GM18502 (cell line): ENCODE results near the gene NEB.
"Not testable (repeated sequence)": the region's sequence is repeated elsewhere in the genome, so short reads cannot be mapped to it uniquely, and the experiment has no call there.

Experiments used
- ATAC-seq: cut with Tn5 transposase; IDR thresholded peaks from one replicate; pipeline ENCODE4 v1.9.1; 2021; ENCODE audit warnings: mild to moderate bottlenecking; ENCODE audit not compliant: unreplicated experiment, poor library complexity

Gene NEB

GRCh38 chr2:151655663-151656398 is 78.4 kb downstream of the NEB start:
- ATAC-seq, result no peak

DNA sequence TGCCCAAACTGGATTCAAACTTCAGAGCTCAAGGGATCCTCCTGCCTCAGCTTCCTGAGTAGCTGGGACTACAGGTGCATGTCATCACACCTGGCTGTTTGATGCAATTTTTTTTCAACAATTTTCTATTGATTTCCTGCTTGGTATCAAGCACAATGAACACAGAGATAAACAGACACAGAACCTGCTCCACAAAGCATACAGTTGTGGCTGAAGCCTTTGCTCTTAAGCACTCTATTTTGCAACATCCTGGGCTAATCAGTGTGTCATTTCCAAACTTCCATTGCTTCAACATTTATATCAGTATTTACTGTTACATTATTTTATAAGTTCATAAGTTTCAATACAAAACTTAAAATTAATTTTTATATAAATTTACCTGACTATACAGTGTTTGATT is 79.4 kb downstream of the NEB start:
- no peak for ATAC-seq

GRCh38 chr2:151654085-151654484 is 80.2 kb downstream of the NEB start:
- no peak for ATAC-seq

- no peak for ATAC-seq
Observed at GRCh38 chr2:151651274-151651673, 83.0 kb downstream of the NEB start.

DNA sequence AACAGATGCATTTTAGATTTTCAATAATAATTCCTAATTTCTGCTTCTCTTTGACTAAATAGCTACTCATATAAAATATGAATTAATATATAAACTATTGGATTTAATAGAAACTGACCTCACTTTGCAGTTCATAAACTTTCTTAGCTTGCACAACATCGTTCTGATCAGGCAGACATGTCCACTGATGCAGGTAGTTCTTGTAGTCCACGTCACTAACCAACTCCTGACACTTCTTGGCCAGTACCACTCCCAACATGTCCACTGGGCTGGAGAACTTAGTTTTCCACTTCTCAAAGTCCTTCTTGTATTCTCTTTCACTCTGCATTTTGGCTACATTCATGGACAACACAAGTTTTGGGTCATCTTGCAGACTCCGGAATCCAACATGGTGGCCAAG is 83.8 kb downstream of the NEB start:
- no peak for ATAC-seq

DNA sequence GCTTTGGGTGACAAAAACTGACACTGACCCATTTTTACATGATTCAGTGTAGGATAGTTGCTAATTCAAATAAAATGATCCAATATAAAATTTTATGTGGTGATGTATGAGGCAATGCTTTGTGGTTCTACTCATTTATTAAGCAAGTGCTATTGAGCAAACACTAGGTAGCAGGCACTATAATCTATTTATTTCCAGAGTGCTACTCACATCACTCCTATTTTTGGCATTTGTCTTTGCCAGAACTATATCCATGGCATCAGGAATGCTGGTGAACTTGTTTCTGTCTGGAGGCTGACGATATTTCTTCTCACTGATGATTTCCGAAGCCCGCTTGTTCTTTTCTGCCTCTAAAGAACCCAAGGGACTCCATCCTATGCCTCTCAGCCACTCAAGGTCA is 84.3 kb downstream of the NEB start:
- no peak for ATAC-seq

GRCh38 chr2:151649400-151649799 is 84.9 kb downstream of the NEB start:
- ATAC-seq, result no peak

DNA sequence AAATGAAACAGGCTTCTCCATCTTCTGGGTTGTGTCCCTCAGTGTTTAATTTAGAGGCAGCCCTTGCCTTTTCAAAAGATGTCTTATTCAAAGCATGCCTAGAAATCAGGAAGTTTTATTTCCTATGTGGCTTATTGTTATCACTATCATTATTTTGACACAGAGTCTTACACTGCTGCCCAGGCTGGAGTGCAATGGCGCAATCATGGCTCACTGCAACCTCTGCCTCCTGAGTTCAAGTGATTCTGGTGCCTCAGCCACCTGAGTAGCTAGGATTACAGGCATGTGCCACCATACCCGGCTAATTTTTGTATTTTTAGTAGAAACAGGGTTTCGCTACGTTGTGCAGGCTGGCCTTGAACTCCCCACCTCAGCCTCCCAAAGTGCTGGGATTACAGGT is 87.8 kb downstream of the NEB start:
- not testable (repeated sequence) for ATAC-seq

DNA sequence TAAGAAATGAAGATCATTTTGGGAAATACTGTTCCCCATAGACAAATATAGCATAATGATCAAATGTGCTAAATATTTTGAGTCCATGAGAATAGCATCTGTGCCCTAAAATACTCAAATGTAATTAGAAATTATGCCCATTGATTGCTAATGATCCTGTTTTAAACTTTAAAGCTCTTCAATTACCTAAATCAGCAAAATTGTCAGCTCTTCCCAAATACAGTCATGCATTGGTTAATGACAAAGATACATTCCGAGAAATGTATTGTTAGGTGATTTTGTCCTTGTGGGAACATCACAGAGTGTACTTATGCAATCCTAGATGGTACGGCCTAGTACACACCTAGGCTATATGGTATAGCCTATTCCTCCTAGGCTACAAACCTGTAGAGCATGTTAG is 89.7 kb downstream of the NEB start:
- no peak for ATAC-seq

DNA sequence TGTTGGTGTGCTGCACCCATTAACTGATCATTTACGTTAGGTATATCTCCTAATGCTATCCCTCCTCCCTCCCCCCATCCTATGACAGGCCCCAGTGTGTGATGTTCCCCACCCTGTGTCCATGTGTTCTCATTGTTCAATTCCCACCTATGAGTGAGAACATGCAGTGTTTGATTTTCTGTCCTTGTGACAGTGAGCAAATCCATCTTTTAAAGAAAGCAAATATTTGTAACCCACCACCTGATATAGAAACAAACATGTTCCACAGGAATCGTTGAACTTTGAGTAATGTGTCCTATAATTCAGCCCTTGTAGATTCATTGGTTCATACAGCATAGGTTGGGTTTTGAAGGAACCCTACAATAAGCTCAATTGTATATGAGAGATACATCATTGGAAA is 92.4 kb downstream of the NEB start:
- ATAC-seq, result not testable (repeated sequence)

DNA sequence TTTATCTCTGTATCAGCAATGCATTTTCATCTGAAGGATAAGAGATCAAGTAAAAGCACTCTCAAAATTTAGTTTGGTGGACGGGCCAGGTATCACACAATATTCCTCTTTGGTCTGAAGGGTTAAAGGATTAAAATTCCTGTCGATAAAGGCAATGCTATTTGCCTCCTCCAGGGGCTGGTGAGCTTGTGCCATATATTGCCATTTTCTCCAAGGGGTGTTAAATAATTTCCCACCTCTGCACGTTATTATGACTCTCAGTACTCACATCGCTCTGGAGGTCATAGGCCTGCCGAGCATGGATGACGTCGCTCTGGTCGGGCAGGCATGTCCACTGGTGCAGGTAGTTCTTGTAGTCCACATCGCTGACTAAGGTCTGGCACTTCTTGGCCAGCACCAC is 94.2 kb downstream of the NEB start:
- no peak for ATAC-seq

DNA sequence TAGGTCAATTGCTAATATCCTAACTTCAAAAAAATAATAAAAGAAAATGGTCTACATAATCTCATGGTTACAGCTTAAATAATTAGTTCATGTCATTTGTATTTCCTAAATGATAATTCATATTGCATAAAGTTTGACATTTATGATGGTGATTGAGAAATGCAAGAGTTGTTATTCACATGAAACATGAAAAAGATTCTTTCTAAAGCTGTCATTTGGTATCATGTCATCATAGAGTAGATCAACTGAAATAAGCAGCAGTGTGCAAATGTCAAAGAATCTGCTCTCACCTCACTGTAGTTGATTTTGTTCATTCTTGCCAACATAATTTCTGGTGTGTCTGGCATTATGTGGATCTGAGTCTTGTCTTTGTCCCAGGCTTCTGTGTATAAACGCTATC is 95.3 kb downstream of the NEB start:
- no peak for ATAC-seq

DNA sequence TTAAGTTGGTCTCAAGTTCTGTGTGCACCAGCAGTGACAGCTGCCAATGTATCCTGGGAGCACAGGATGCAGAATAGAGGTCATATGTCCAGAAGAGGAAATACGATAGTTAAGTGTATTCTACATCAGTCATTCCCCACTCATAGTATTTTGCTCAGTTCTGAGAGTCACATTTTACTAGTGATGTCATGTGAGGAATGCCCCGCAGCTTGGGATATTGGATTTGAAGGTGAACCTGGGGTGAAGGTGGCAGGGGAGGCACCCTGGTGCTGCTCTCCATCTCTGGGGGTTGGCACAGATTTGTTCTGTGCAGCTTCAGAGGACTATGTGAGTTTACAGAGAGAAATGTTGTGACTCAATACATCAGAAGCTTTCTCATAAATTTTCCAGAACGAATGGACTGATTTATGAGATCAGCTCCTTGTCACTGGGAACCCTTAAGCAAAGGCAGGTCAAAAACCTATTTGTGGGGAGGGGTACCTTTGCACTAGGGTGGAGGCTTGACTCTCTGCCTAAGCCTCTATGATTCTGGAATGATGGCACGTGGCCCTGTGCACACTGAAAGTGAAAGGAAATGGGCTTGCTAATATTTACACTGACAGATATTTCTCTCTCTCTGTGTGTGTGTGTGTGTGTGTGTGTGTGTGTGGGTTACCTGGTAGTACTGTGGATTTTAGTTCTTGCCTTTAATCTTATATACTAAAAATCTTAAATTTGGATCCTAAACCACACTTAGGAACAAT is 95.9 kb downstream of the NEB start:
- ATAC-seq, result peak; percentile 80

GRCh38 chr2:151637271-151637781 is 97.0 kb downstream of the NEB start:
- peak; percentile 64 for ATAC-seq

GRCh38 chr2:151634736-151635467 is 99.4 kb downstream of the NEB start:
- no peak for ATAC-seq

- no peak for ATAC-seq
Observed at GRCh38 chr2:151632993-151633565, 101.2 kb downstream of the NEB start.

DNA sequence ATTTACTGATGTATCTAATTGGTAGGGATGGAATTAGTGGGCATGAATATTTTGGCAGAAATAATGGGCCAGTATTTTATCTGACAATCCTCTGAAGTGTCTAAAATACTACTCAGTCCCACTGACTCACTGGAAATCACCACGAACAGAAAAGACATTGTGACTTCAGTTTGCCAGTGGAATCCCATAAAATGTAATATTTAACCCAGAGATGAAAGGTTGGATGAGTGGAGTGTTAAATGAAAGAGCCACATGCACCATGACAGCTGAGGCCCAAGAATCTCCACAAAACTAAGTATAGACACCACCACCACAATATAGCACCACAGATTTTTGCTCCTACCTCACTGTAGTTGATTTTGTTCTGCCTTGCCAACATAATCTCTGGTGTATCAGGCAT is 103.9 kb downstream of the NEB start:
- no peak for ATAC-seq

GRCh38 chr2:151627353-151627752 is 106.9 kb downstream of the NEB start:
- ATAC-seq, result no peak

GRCh38 chr2:151624271-151624670 is 110.0 kb downstream of the NEB start:
- no peak for ATAC-seq

DNA sequence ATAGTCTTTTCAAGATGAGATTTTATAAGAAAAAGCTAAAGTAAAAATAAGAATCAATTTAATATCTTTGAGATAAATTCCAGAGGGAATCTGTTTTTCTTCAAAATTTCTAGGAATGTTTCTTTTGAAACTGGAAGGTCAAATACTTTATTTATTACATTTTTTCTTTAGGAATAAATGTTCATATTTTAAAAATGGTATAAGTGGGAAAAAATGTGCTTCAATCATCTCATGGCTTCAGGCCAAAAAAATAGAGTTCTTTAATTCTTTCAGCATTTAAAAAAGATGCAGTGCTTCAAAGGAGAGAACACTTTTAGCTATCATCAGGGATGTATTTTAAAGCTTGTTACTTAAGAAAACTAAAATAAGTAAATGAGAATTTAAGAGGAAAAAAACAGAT is 110.6 kb downstream of the NEB start:
- ATAC-seq, result no peak

GRCh38 chr2:151620761-151621160 is 113.5 kb downstream of the NEB start:
- ATAC-seq, result no peak
